GM19239 (cell line): ENCODE results near the gene ALOX5.
"Not testable (repeated sequence)": the region's sequence is repeated elsewhere in the genome, so short reads cannot be mapped to it uniquely, and the experiment has no call there.

Source experiments
- DNase-seq: peaks from one replicate; pipeline ENCODE4 v3.0.0; 2011; ENCODE audit warnings: low spot score; ENCODE audit not compliant: insufficient read length
- FAIRE-seq: peaks from 2 replicates; lab custom pipeline; 2011; peaks lifted over from hg19 to GRCh38; lab: Jason Lieb, UNC

ALOX5 gene

GRCh38 chr10:45454859-45455258 lies 80.8 kb downstream of the ALOX5 start:
- FAIRE-seq (peak; percentile 82), DNase-seq (no peak)

DNA sequence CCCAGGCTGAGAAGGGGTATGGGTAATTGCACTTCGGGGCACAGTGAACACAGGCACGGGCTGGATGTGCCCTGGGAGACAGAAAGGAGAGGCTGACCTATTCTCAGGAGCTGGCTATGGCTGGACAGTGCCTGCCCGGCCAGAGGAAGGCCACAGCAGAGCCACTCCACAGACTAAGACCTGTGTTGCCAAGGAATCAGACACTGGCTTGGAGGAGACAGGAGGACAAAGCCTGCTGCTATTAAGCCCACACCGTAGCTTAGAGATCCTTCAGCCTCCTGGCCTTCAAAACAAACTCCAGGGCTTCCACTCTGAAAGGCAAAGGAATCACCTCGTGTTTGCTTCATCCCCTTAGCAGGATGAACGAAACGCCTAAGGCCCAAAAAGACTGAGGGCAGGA lies 82.2 kb downstream of the ALOX5 start:
- no peak for FAIRE-seq
- no peak for DNase-seq

DNA sequence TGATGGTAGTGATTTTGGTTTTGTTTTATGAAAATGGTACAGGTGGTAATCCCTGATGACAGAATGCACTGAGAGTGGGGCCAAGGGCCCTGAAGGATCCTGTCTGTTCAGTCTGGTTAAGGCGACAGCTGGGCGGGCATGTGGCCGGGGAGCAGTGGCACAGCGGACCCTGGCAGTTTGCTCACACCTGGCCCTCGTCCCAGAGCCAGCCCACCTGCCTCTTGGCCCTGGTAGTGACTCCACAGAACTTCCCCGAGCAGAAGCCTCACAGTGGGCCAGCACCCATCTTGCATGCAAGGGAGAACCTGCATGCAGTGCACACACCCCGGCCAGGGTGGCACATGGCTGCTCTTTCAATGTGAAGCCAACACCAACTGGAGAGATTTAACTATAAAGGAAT lies 82.8 kb downstream of the ALOX5 start:
- no peak for FAIRE-seq
- no peak for DNase-seq

- DNase-seq (no peak), FAIRE-seq (no peak)
Observed at GRCh38 chr10:45457487-45457886, 83.5 kb downstream of the ALOX5 start.

DNA sequence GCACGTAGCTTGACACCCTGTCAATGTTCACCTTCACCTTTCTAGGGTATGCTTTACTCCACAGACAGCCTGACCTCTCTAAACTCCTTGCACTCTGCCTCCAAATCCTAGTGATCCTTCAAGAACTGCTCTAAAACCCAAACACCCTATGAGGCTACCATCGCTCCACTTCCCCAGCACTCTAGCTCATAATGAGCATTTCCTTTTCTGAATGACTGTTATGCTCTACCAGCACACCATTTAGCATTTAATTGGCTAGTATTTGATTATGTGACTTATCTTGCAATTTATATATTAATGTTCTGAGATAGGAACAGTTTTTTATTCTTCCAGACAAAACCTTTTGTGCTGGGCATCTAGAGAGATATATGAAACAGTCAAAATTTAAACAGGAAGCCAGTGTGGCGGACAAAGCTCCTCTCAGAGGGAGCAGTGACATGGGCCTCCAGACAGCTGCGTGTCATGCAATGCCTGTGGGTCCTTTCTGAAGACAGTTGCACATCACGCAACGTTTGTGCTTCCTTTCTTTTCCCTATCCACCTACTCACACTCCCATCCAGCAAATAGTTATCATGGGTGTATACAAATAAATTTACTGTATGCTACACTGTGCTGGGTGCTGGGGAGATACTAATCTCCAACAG lies 86.3 kb downstream of the ALOX5 start:
- DNase-seq (no peak), FAIRE-seq (no peak)

DNA sequence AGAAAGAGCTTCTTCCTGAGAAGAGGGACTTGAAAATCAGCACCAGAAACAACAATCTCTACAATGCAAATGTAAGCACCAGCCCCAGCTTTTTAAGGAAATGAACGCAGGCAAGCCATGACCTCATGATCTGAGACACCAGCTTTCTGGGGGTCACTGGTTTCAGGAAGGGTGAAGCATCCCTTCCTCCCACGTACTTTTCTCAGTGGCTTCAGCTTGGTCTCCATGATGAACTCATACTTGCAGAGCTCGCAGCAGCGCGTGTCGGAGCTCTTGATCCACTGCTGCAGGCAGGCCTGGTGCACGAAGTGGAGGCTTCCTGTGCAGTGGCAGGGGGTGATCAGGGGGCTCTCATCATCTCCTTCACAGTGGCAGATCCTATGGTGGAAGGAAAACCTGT lies 87.0 kb downstream of the ALOX5 start:
- DNase-seq, result peak; percentile 67
- FAIRE-seq, result peak; percentile 99

DNA sequence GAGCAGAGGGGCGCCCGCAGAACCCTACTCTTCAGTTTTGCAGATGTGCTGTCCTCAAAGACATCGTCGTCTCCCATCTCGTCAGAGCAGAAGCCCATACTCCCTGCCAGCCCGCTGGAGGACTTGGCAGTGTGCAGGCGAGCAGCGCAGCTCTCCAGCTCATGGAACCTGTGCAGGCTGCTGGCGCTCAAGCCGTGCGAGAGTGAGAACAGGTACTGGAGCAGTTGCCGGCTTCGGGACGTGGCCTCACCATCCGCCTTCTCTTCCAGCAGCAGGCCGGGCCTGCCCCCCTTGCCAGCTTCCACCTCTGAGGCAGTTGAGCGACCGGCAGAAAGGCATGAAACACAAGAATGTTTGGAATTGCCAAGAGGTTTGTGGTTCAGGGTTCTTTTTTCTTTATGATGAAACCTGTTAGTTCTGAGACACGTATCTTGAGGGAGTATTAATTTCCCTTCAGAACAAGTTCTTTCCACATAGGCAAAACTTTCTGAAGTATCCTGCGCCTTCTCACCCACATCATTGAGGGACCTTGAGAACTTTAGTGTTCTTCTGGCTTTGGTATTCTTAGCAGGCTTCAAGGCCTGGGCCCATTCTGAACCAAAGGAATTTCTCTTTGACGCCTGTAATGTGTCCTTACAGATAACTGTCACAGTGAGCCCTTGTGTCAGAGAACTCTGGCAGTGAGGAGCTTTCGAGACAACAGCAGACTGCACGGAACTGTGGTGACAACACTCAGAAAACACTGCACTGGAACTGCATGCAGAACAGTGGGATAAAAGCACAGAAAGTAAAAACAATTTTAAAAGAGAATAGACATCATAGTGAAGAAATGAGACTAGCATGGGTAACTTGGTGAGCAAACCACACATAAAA lies 89.5 kb downstream of the ALOX5 start:
- peak; percentile 70 for FAIRE-seq
- DNase-seq, result no peak

GRCh38 chr10:45464958-45465567 lies 91.0 kb downstream of the ALOX5 start:
- DNase-seq (peak; percentile 68), FAIRE-seq (peak; percentile 98)

DNA sequence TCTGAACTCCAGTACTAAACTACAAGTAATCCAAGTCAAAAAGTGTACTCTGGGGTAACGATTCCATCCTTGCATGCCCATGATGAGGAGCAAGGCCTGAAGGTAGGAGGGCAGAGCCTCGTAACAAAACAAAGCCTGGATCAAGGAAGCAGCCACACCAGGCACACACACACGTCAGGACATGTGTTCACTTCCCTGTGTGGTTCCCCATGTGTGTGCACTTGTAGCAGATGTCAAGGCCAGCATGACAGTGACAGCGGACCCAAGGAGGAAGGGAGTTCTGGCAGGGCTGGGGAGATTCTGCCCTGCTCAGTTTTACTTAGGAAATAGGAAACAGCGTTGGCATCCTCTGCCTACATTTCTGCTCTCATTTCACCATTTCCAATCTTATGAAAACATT lies 92.8 kb downstream of the ALOX5 start:
- FAIRE-seq, result no peak
- no peak for DNase-seq

DNA sequence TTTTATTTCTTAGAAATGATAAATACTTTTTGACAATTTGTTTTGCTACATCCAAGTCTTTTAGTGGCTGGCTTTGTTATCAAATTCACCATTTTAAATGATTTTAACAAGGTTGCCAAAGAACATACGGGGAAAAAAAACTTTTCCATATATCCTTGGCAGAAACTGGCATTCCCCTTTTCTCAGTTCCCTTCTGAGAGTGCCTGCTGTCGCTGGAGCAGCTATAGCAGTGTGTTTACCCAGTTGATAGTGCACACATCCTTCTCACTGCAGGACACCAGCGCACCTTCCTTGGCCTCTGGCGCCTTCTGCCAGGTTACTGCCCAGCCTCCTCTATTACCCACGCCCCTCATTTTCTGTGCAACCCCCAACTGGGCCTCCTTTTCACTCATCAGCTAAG lies 94.1 kb downstream of the ALOX5 start:
- FAIRE-seq (no peak), DNase-seq (no peak)

DNA sequence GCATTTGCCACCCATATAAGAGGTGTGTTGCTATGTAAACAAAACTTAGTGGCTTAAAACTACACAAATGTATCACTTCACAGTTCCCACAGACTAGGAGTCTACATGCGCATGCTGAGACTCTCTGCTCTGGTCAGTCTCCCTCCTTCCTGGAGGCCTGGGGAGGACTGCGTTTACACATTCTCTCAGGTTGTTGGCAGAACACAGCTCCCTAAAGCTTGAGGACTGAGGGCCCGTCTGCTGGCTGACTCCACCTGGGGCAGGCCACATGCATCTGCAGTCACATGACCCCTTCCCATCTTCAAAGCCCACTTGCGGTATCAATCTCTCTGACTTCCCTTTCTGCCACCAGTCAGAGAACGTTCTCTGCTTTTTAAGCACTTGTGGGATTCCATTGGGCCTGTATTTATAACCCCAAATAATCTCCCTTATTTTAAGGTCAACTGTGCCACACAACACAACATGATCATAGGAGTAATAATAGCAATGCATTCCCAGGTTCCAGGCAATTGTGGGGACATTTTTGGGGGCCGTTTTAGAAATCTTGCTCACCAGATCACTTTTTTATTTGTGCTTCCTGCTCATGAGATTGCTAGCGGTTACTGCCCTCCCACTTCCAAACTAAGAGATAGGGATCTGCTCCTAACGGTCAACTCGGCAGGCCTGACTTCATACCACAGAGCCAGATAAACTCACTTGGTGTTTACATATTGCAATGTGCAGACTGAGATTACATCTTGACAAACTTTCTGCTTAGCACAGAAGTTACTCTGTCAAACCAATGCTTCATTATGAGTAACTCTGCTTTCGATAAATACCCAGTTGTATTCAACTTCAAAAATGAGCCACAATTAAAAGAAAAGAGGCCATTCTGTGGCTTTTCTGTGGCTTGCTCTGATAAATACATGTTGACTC lies 96.3 kb downstream of the ALOX5 start:
- DNase-seq, result no peak
- FAIRE-seq, result no peak

- DNase-seq (no peak), FAIRE-seq (no peak)
Observed at GRCh38 chr10:45471059-45471458, 97.0 kb downstream of the ALOX5 start.

- FAIRE-seq (no peak), DNase-seq (no peak)
Observed at GRCh38 chr10:45471531-45472310, 97.7 kb downstream of the ALOX5 start.

DNA sequence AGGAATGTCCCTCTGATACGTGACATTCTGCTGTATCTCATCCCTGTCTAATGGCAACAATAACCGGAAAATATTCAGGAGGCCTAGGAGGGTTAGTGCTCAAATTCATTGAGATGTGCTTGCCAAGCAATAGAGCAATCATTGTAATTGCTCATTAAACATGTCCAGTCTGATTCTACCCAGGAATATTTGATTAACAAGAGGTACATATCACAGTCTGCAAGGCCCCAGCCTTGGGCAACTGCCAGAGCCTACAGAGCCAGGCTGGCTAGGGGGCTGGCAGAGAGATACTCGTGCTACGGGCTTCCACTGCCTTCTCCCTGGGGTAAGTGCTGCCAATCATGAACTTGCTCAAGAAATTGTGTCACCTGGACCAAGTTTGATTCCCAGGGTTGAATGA lies 99.1 kb downstream of the ALOX5 start:
- no peak for FAIRE-seq
- no peak for DNase-seq

GRCh38 chr10:45476559-45476958 lies 102.5 kb downstream of the ALOX5 start:
- DNase-seq, result no peak
- no peak for FAIRE-seq

DNA sequence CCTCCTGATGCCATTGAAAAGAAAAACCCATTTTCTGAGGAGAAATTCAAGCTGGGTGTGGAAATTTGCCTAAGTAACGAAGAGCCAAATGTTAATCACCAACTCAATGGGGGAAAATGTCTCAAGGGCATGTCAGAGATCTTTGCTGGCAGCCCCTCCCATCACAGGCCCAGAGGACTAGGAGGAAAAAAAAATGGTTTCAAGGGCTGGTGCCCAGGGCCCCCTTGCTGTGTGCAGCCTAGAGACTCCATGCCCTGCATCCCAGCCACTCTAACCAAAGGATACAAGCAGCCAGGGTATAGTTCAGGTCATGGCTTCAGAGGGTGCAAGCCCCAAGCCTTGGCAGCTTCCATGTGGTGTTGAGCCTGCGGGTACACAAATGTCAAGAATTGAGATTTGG lies 106.3 kb downstream of the ALOX5 start:
- FAIRE-seq, result no peak
- DNase-seq, result no peak

DNA sequence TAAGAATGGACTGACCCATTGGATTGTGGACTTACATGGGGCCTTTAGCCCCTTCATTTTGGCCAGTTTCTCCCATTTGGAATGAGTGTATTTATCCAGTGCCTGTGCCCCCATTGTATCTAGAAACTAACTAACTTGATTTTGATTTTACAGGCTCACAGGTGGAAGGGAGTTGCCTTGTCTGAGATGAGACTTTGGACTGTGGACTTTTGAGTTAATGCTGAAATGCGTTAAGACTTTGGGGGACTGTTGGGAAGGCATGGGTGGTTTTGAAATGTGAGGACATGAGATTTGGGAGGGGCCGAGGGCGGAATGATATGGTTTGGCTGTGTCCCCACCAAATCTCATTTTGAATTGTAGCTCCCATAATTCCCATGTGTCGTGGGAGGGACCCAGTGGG lies 107.1 kb downstream of the ALOX5 start:
- not testable (repeated sequence) for FAIRE-seq, DNase-seq

- no peak for FAIRE-seq
- no peak for DNase-seq
Observed at GRCh38 chr10:45483002-45483401, 109.0 kb downstream of the ALOX5 start.

DNA sequence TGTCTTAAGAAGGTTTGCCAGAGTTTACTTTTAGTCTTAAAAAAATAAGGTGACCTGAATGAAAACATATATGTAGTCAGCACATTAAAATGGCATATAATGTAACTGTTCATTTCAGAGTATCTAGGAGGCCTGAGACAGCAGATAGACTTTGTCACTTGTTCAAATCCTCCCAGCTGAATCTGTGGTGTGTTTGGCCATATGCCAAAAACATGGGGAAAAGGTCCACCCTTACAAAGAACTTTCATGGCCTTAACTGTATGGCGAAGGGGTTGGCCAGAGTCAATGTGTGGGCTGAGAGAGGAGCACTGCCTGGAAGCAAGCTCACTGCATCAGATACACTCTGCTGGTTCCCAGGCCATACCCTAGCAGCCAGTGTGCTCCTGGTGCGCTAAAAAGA lies 113.7 kb downstream of the ALOX5 start:
- FAIRE-seq, result no peak
- no peak for DNase-seq

DNA sequence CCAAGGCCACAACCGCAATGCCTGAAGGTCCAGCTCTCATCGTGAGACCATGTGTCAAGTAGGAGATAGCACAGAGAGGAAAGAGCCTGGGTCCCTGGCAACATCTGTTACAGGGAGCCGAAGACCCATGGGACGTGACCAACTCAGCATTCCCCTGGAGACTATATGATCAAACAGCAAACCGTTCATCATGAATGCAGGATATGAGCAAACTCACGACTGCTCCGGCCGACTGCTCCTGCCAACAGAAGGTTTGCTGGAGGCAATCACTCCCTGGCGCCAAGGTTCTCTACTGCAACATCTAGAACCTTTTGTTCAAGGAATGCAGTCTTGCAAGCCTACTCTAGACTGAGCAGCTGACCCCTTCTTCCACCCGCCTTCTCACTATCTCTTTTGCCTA lies 114.3 kb downstream of the ALOX5 start:
- no peak for DNase-seq
- FAIRE-seq, result no peak
